Neural cell (in vitro differentiated cells): ENCODE measurements around the gene PACS1. TPM values are rescaled to one million over a fixed set of nuclear protein-coding genes. Genes with fewer than 3 reads are reported as not detected.

Experiments used
- H2AFZ ChIP-seq: fragments of 200-600, 300-800 bp; sonication (generic), shearing (Covaris generic); 2 replicates; pipeline ENCODE4 v1.6.0; 2014; ENCODE audit warnings: low read depth, mild to moderate bottlenecking, antibody characterized with exemption, low read length, moderate library complexity
- H3F3A ChIP-seq: fragments of 200-600 bp; shearing (Covaris generic); 2 replicates; pipeline ENCODE4 v1.6.1; 2016; ENCODE audit warnings: mild to moderate bottlenecking, moderate library complexity, mixed read lengths, antibody characterized with exemption, low read length; ENCODE audit not compliant: insufficient read depth, poor library complexity, severe bottlenecking
- H3K27ac ChIP-seq: fragments of 200-600, 300-800 bp; sonication (generic), shearing (Covaris generic); 2 replicates; pipeline ENCODE4 v1.5.1; 2014; ENCODE audit warnings: mild to moderate bottlenecking, low read length, moderate library complexity
- H3K27me3 ChIP-seq: fragments of 300-800, 200-600 bp; sonication (generic), shearing (Covaris generic); 2 replicates; pipeline ENCODE4 v1.6.0; 2014; ENCODE audit warnings: mild to moderate bottlenecking, low read depth, low read length, moderate library complexity; ENCODE audit not compliant: insufficient read depth
- H3K36me3 ChIP-seq: fragments of 300-800, 200-600 bp; sonication (generic), shearing (Covaris generic); 2 replicates; pipeline ENCODE4 v1.5.1; 2014; ENCODE audit warnings: mild to moderate bottlenecking, antibody characterized with exemption, low read length, moderate library complexity; ENCODE audit not compliant: insufficient read depth
- H3K4me2 ChIP-seq: fragments of 300-800, 200-600 bp; sonication (generic), shearing (Covaris generic); 2 replicates; pipeline ENCODE4 v1.6.0; 2014; ENCODE audit warnings: mild to moderate bottlenecking, low read length
- H3K4me3 ChIP-seq: fragments of 300-800, 200-600 bp; sonication (generic), shearing (Covaris generic); 2 replicates; pipeline ENCODE4 v1.5.1; 2014; ENCODE audit warnings: mild to moderate bottlenecking, low read length, moderate library complexity
- H3K79me2 ChIP-seq: fragments of 200-600 bp; shearing (Covaris generic); replicated peaks from 2 replicates; pipeline ENCODE4 v1.6.0; 2014; ENCODE audit warnings: mild to moderate bottlenecking, low read length, moderate library complexity; ENCODE audit not compliant: insufficient read depth
- H3K9ac ChIP-seq: fragments of 300-800, 200-600 bp; sonication (generic), shearing (Covaris generic); 2 replicates; pipeline ENCODE4 v1.6.1; 2016; ENCODE audit warnings: mild to moderate bottlenecking, low read length, mixed read lengths
- H3K9me2 ChIP-seq: fragments of 200-600 bp; shearing (Covaris generic); 2 replicates; pipeline ENCODE4 v1.6.1; 2016; ENCODE audit warnings: mild to moderate bottlenecking, low read length, mixed read lengths; ENCODE audit not compliant: insufficient read depth
- H3K9me3 ChIP-seq: fragments of 200-600, 300-800 bp; sonication (generic), shearing (Covaris generic); 2 replicates; pipeline ENCODE4 v1.6.1; 2016; ENCODE audit warnings: mild to moderate bottlenecking, mixed run types, low read length, moderate library complexity, mixed read lengths
- H4K20me1 ChIP-seq: fragments of 200-600 bp; shearing (Covaris generic); 2 replicates; pipeline ENCODE4 v1.6.1; 2016; ENCODE audit warnings: mild to moderate bottlenecking, mixed run types; ENCODE audit not compliant: insufficient read depth
- EP300 ChIP-seq: fragments of 450-650 bp; conservative IDR thresholded peaks from 2 replicates; pipeline ENCODE4 v1.6.1; 2014; ENCODE audit warnings: antibody characterized with exemption, mild to moderate bottlenecking, moderate library complexity; ENCODE audit not compliant: poor library complexity, severe bottlenecking
- EZH2 ChIP-seq: fragments of 200-600, 300-800 bp; shearing (Covaris generic), sonication (generic); IDR thresholded peaks from 2 replicates; pipeline ENCODE4 v1.6.1; 2014; ENCODE audit warnings: antibody characterized with exemption, low read length, borderline replicate concordance, mild to moderate bottlenecking; ENCODE audit not compliant: insufficient read depth, poor library complexity, severe bottlenecking
- MXI1 ChIP-seq: fragments of 450-650 bp; conservative IDR thresholded peaks from 2 replicates; pipeline ENCODE4 v1.6.1; 2014; ENCODE audit warnings: antibody characterized with exemption, mild to moderate bottlenecking; ENCODE audit not compliant: poor library complexity, severe bottlenecking
- POLR2AphosphoS5 ChIP-seq: IDR thresholded peaks from 2 replicates; pipeline ENCODE4 v1.6.1; 2012
- RAD21 ChIP-seq: fragments of 450-650 bp; conservative IDR thresholded peaks from 2 replicates; pipeline ENCODE4 v1.6.1; 2014; ENCODE audit warnings: antibody characterized with exemption, mild to moderate bottlenecking, moderate library complexity
- SMC3 ChIP-seq: fragments of 450-650 bp; conservative IDR thresholded peaks from 2 replicates; pipeline ENCODE4 v1.6.1; 2014; ENCODE audit warnings: antibody characterized with exemption, mild to moderate bottlenecking, moderate library complexity; ENCODE audit not compliant: poor library complexity
- TAF1 ChIP-seq: IDR thresholded peaks from 2 replicates; pipeline ENCODE4 v1.6.1; 2012; ENCODE audit warnings: low read depth
- polyA plus RNA-seq: library from polyadenylated mRNA; depleted of rRNA; stranded (reverse); fragments of >200 nt; gene quantifications from 2 replicates; pipeline ENCODE4 v1.2.3, GENCODE V29; 2014
- TF ChIP-seq, protein P1 (sequence below): IDR thresholded peaks from 2 replicates; pipeline ENCODE4 v1.6.1; 2012; ENCODE audit warnings: borderline replicate concordance
- TF ChIP-seq, protein P2 (sequence below): fragments of 450-650 bp; IDR thresholded peaks from 2 replicates; pipeline ENCODE4 v1.5.1; 2014; ENCODE audit warnings: antibody characterized with exemption, mild to moderate bottlenecking, moderate library complexity; ENCODE audit not compliant: poor library complexity, severe bottlenecking

PACS1 gene
- polyA plus RNA-seq, 1 donor from 2014 or later = 14.4 TPM

DNA sequence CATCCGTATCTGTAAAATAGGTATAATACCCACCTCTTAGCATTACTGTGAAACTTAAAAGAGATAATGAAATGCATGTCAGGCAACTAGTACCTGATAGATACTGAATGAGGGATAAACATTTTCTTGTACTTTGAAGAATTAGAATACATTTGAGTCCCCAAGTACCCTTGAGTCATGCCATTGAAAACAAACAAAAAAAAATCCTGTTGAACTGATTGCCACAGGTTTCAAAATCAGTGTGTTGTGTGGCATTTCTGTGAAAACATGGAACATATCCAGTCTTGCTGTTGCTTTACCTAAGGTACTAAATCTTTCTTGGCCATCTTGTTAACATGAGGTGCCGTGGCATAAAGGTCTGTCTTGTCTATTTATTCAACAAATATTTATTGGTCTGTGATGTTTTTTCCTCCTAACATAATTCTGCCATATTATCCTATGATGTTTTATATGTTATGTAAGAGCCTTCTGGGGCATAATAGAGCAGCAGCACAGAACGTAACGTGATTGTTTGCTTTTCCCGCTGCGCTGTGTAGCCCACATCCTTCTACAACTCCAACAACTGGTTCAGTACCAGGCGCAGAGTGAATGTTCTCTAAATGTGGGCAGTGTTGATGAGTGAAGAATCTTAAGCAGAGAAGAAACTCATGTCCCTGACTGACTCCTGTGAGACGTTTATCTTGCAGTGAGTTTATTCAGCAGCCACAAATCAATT is 119.1 kb downstream of the PACS1 start:
- Histone ChIP-seq H3K27ac (no peak overlapping the region), H3K27me3 (no peaks in the 10 kb centered on the region), H3K36me3 (peaks cover 6% of the 10 kb centered on the region), H2AFZ (no peak overlapping the region), H3K9me2 (no peaks in the 10 kb centered on the region), H3K79me2 (no peaks in the 10 kb centered on the region), H3K4me3 (no peak overlapping the region), H3K9me3 (no peaks in the 10 kb centered on the region), H3K9ac (no peak overlapping the region), H3F3A (no peaks in the 10 kb centered on the region), H4K20me1 (no peaks in the 10 kb centered on the region), H3K4me2 (no peak overlapping the region)
- TF ChIP-seq SMC3 (no peak), MXI1 (no peak), EP300 (no peak), TAF1 (no peak), EZH2 (no peak), POLR2AphosphoS5 (no peak), RAD21 (no peak)
- TF ChIP-seq, protein P1, sequence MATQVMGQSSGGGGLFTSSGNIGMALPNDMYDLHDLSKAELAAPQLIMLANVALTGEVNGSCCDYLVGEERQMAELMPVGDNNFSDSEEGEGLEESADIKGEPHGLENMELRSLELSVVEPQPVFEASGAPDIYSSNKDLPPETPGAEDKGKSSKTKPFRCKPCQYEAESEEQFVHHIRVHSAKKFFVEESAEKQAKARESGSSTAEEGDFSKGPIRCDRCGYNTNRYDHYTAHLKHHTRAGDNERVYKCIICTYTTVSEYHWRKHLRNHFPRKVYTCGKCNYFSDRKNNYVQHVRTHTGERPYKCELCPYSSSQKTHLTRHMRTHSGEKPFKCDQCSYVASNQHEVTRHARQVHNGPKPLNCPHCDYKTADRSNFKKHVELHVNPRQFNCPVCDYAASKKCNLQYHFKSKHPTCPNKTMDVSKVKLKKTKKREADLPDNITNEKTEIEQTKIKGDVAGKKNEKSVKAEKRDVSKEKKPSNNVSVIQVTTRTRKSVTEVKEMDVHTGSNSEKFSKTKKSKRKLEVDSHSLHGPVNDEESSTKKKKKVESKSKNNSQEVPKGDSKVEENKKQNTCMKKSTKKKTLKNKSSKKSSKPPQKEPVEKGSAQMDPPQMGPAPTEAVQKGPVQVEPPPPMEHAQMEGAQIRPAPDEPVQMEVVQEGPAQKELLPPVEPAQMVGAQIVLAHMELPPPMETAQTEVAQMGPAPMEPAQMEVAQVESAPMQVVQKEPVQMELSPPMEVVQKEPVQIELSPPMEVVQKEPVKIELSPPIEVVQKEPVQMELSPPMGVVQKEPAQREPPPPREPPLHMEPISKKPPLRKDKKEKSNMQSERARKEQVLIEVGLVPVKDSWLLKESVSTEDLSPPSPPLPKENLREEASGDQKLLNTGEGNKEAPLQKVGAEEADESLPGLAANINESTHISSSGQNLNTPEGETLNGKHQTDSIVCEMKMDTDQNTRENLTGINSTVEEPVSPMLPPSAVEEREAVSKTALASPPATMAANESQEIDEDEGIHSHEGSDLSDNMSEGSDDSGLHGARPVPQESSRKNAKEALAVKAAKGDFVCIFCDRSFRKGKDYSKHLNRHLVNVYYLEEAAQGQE = no peak
- TF ChIP-seq, protein P2, sequence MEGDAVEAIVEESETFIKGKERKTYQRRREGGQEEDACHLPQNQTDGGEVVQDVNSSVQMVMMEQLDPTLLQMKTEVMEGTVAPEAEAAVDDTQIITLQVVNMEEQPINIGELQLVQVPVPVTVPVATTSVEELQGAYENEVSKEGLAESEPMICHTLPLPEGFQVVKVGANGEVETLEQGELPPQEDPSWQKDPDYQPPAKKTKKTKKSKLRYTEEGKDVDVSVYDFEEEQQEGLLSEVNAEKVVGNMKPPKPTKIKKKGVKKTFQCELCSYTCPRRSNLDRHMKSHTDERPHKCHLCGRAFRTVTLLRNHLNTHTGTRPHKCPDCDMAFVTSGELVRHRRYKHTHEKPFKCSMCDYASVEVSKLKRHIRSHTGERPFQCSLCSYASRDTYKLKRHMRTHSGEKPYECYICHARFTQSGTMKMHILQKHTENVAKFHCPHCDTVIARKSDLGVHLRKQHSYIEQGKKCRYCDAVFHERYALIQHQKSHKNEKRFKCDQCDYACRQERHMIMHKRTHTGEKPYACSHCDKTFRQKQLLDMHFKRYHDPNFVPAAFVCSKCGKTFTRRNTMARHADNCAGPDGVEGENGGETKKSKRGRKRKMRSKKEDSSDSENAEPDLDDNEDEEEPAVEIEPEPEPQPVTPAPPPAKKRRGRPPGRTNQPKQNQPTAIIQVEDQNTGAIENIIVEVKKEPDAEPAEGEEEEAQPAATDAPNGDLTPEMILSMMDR = no peak

DNA sequence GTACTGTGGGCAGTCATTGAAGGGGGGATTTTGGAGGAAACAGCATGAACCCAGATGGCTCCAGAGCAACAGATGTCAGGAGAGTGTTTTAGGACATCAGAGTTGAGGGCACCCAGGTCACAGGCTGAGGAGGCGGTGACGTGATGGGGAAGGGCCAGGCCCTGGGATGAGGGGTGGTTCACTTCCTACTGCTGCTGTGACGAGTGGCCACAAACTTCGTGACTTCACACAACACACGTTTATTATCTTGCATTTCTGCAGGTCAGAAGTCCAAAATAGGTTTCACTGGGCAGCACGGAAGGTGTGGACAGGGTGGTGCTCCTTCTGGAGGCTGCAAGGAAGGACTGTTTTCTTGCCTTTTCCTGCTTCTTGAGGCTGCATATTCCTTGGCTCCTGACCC is 120.7 kb downstream of the PACS1 start:
- Histone ChIP-seq H3K4me2 (no peak overlapping the region), H2AFZ (no peak overlapping the region), H3K9me2 (no peaks in the 10 kb centered on the region), H3K27me3 (no peaks in the 10 kb centered on the region), H3K4me3 (no peak overlapping the region), H4K20me1 (no peaks in the 10 kb centered on the region), H3K36me3 (peaks cover 6% of the 10 kb centered on the region), H3F3A (no peaks in the 10 kb centered on the region), H3K79me2 (no peaks in the 10 kb centered on the region), H3K9ac (no peak overlapping the region), H3K9me3 (no peaks in the 10 kb centered on the region), H3K27ac (no peak overlapping the region)
- TF ChIP-seq, protein P1 = no peak
- TF ChIP-seq, protein P2 = no peak
- TF ChIP-seq SMC3 (no peak), MXI1 (no peak), EP300 (no peak), EZH2 (no peak), POLR2AphosphoS5 (no peak), RAD21 (no peak), TAF1 (no peak)
